ENCODE data around the gene SLC16A1. TPM values are rescaled to one million over a fixed set of nuclear protein-coding genes. Genes with fewer than 3 reads are reported as not detected.

Gene SLC16A1
- polyA plus RNA-seq, 1 experiment = 78.7 TPM

DNA sequence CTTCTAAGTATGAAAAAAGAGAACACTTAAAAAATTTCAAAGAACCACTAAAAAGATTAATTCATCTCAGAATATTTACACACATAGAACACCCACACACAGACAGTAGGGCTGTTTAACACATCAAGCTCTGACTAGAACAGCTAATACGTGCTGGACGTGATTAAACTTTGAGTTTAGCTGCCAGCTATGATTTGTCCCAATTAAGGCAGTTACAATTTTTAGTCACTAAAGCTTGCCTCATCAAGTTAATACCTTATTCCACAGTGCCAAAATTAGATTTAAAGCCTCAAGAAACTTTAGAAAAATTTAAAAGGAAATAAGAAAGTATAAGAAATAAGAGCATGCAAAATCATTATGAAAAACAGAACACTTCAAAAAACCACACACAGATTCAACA, 18.9 kb downstream of the SLC16A1 start:
- H3K27ac ChIP-seq (ENCODE audit: low read depth, low read length) = no peak overlapping the region
- CTCF ChIA-PET = interaction anchor here (1.1 to 2.3 kb wide), 7 partner anchors 8 to 221 kb away, joined by 3 to 9 read pairs (median 7); partner anchors contain the start of gene LRIG2
- TF ChIP-seq, protein P1, sequence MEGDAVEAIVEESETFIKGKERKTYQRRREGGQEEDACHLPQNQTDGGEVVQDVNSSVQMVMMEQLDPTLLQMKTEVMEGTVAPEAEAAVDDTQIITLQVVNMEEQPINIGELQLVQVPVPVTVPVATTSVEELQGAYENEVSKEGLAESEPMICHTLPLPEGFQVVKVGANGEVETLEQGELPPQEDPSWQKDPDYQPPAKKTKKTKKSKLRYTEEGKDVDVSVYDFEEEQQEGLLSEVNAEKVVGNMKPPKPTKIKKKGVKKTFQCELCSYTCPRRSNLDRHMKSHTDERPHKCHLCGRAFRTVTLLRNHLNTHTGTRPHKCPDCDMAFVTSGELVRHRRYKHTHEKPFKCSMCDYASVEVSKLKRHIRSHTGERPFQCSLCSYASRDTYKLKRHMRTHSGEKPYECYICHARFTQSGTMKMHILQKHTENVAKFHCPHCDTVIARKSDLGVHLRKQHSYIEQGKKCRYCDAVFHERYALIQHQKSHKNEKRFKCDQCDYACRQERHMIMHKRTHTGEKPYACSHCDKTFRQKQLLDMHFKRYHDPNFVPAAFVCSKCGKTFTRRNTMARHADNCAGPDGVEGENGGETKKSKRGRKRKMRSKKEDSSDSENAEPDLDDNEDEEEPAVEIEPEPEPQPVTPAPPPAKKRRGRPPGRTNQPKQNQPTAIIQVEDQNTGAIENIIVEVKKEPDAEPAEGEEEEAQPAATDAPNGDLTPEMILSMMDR (IDR thresholded peaks at IDR 0.05; ENCODE audit: low read depth, low read length) = no peak
- H3K4me3 ChIP-seq (ENCODE audit: low read depth, low read length) = no peak overlapping the region
- no peaks in the 10 kb centered on the region for H3K9me3 ChIP-seq (ENCODE audit: control insufficient read depth, insufficient read depth, low read length)
- H3K27me3 ChIP-seq (ENCODE audit: control insufficient read depth, insufficient read depth, low read length) = no peaks in the 10 kb centered on the region
- DNase-seq (ENCODE audit: low read depth, low spot score) = no peak
- POLR2A ChIA-PET = interaction anchor here (0.6 to 3.4 kb wide), 2 partner anchors 19 to 105 kb away, joined by 3 to 15 read pairs; partner anchors contain the start of gene SLC16A1

DNA sequence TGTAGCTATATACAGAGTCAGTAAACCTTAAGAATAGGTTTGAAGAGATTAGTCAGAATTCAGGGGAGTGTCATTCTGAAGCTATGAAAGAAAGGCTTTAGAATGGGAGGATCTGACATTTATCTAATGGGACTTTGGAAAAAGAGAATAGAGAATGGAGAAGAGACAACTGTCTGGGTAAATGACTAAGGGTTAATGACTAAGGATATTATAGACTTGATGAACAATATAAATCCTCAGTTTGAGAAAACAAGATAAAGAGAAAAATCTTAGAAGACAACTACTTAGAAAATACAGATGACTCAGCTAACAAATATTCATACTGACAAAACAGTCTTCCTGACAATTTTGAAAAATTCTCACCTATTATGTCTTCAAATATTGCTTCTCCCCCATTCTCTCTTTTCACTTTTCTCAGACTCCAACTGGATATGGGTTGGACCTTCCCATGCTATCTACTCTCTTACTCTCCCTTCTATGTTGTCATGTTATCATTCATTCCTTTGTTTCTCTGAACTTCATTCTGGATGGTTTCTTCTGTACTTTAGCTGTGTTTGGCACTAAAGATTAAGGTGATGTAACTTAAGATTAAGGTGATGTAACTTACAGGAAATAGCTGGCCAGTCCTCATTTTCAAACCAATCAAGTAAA, 20.4 kb downstream of the SLC16A1 start:
- TF ChIP-seq, protein P1 (IDR thresholded peaks at IDR 0.05; ENCODE audit: low read depth, low read length) = no peak
- no peak for DNase-seq (ENCODE audit: low read depth, low spot score)
- Histone ChIP-seq H3K27me3 (ENCODE audit: control insufficient read depth, insufficient read depth, low read length) (no peaks in the 10 kb centered on the region), H3K27ac (ENCODE audit: low read depth, low read length) (peak overlapping the region; percentile 47), H3K4me3 (ENCODE audit: low read depth, low read length) (no peak overlapping the region), H3K9me3 (ENCODE audit: control insufficient read depth, insufficient read depth, low read length) (no peaks in the 10 kb centered on the region)
- POLR2A ChIA-PET = interaction anchor here (0.6 to 3.4 kb wide), 2 partner anchors 21 to 110 kb away, joined by 4 to 15 read pairs; partner anchors contain the start of gene SLC16A1
- CTCF ChIA-PET = interaction anchor here (1.0 to 2.5 kb wide), 5 partner anchors 54 to 219 kb away, joined by 3 to 9 read pairs (median 6); partner anchors contain the start of gene LRIG2

DNA sequence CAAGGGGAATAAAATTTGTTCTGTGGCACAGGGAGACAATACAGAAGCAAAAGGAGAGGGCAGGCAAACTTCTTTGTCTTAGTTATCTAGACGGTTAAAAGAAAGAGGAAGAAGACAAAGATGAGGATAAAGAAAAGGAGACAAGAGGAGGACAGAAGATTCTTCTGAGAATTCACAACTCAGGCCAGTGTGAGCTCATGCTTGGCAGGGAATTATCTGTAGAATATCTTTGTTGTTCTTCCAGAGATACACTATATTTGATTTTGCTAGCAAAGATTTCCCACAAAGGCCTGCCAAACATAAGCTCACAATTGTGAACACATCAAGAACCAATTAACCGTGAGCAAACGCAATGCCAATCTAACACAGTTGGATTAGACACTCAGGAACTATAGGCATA, 21.4 kb downstream of the SLC16A1 start:
- no peak overlapping the region for H3K27ac ChIP-seq (ENCODE audit: low read depth, low read length)
- ChIA-PET POLR2A (interaction anchor here (0.7 kb wide), 1 partner anchor 21 kb away, joined by 4 read pairs; the partner anchor contains the start of gene SLC16A1), CTCF (interaction anchor here (0.6 to 2.5 kb wide), 3 partner anchors 125 to 958 kb away, joined by 3 to 8 read pairs (median 4); partner anchors contain the start of gene LRIG2)
- no peaks in the 10 kb centered on the region for H3K27me3 ChIP-seq (ENCODE audit: control insufficient read depth, insufficient read depth, low read length)
- H3K4me3 ChIP-seq (ENCODE audit: low read depth, low read length) = no peak overlapping the region
- H3K9me3 ChIP-seq (ENCODE audit: control insufficient read depth, insufficient read depth, low read length) = no peaks in the 10 kb centered on the region
- TF ChIP-seq, protein P1 (IDR thresholded peaks at IDR 0.05; ENCODE audit: low read depth, low read length) = no peak
- DNase-seq (ENCODE audit: low read depth, low spot score) = no peak

DNA sequence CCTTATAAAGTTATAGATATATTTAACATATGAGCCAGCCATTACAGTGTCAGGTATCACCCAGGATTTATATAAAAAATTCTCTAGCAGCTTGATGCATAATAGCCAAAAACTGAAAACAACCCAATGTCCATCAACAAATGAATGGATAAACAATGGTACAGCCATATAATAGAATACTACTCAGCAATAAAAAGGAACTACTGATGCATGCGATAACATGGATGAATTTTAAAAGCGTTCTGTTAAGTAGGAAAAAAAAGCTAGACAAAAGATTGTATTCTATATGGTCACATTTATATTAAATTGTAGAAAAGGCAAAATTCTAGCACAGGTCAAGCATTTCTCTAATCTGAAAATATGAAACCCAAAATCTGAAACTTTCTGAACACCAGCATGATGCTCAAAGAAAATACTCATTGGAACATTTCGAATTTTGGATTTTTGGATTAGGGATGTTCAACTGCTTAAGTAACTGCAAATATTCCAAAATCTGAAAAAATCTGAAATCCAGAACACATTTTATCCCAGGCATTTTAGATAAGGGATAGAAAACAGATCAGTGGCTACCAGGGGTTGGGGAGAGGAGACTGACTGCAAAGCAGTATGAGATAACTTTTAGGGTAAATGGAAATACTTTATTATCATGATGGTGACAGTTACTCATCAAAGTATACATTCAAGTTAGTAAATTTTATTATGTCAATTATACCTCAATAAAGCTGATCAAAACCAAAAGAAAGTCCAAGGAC, 22.0 kb downstream of the SLC16A1 start:
- TF ChIP-seq, protein P1 (IDR thresholded peaks at IDR 0.05; ENCODE audit: low read depth, low read length) = no peak
- Histone ChIP-seq H3K27me3 (ENCODE audit: control insufficient read depth, insufficient read depth, low read length) (no peaks in the 10 kb centered on the region), H3K4me3 (ENCODE audit: low read depth, low read length) (no peak overlapping the region), H3K9me3 (ENCODE audit: control insufficient read depth, insufficient read depth, low read length) (no peaks in the 10 kb centered on the region), H3K27ac (ENCODE audit: low read depth, low read length) (no peak overlapping the region)
- ChIA-PET CTCF (interaction anchor here (0.6 to 2.5 kb wide), 2 partner anchors 139 to 958 kb away, joined by 4 to 8 read pairs; partner anchors contain the start of gene LRIG2), POLR2A (interaction anchor here (0.7 kb wide), 2 partner anchors 22 to 91 kb away, joined by 4 to 9 read pairs; partner anchors contain the start of gene SLC16A1)
- no peak for DNase-seq (ENCODE audit: low read depth, low spot score)

Measured in AG04450 (cell line).